ENCODE results near the gene SCGB2B2.
"Not testable (repeated sequence)": the region's sequence is repeated elsewhere in the genome, so short reads cannot be mapped to it uniquely, and the experiment has no call there.

Gene SCGB2B2

DNA sequence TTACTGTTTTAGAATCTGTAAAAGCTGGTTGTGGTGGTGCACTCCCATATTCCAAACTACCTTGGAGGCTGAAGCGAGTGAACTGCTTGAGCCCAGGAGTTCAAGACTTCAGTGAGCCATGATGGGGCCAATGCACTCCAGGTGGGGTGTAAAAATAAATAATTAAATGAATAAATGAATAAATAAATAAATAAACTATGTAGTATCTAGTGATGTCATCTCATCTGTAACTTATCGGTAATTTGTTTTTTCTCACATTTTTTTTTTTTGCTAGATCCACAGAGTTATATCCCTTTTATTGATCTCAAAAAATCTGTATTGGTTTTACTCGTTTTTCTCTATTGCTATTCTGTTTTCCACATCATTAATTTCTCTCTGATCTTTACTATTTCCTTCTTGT lies 5.0 kb downstream of the SCGB2B2 start:
- no peak for DNase-seq (ENCODE audit: low read depth)
- TF ChIP-seq, protein P1, sequence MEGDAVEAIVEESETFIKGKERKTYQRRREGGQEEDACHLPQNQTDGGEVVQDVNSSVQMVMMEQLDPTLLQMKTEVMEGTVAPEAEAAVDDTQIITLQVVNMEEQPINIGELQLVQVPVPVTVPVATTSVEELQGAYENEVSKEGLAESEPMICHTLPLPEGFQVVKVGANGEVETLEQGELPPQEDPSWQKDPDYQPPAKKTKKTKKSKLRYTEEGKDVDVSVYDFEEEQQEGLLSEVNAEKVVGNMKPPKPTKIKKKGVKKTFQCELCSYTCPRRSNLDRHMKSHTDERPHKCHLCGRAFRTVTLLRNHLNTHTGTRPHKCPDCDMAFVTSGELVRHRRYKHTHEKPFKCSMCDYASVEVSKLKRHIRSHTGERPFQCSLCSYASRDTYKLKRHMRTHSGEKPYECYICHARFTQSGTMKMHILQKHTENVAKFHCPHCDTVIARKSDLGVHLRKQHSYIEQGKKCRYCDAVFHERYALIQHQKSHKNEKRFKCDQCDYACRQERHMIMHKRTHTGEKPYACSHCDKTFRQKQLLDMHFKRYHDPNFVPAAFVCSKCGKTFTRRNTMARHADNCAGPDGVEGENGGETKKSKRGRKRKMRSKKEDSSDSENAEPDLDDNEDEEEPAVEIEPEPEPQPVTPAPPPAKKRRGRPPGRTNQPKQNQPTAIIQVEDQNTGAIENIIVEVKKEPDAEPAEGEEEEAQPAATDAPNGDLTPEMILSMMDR (conservative IDR thresholded peaks at IDR 0.05; ENCODE audit: low read depth, low read length), result no peak
- H3K4me3 ChIP-seq (ENCODE audit: low read depth, low read length), result no peak overlapping the region

DNA sequence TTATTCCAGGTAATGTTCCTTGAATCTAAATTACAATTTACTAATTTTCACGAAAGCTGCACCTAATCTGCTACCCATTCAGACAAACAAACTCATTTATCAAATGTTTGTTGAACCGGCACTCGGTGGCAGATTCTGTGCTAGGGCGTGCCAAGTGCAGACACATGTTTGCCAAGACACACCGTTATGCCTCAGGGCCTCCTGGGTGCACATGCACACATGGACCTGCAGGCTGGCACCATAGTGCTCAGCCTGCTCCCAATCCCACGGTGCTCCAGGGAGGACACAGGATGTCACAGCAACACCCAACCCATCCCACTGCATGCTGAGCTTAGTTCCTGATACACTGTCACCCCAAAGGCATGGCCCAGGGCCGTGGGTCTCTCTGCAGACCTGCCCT lies 7.7 kb downstream of the SCGB2B2 start:
- DNase-seq (ENCODE audit: low read depth), result no peak
- H3K4me3 ChIP-seq (ENCODE audit: low read depth, low read length), result no peak overlapping the region
- TF ChIP-seq, protein P1 (conservative IDR thresholded peaks at IDR 0.05; ENCODE audit: low read depth, low read length), result no peak

DNA sequence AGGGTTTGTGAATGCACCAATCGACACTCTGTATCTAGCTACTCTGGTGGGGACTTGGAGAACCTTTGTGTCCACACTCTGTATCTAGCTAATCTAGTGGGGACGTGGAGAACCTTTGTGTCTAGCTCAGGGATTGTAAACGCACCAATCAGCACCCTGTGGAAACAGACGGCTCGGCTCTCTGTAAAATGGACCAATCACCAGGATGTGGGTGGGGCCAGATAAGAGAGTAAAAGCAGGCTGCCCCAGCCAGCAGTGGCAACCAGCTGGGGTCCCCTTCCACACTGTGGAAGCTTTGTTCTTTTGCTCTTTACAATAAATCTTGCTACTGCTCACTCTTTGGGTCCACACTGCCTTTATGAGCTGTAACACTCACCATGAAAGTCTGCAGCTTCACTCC lies 8.3 kb downstream of the SCGB2B2 start:
- H3K4me3 ChIP-seq (ENCODE audit: low read depth, low read length); DNase-seq (ENCODE audit: low read depth): not testable (repeated sequence)

DNA sequence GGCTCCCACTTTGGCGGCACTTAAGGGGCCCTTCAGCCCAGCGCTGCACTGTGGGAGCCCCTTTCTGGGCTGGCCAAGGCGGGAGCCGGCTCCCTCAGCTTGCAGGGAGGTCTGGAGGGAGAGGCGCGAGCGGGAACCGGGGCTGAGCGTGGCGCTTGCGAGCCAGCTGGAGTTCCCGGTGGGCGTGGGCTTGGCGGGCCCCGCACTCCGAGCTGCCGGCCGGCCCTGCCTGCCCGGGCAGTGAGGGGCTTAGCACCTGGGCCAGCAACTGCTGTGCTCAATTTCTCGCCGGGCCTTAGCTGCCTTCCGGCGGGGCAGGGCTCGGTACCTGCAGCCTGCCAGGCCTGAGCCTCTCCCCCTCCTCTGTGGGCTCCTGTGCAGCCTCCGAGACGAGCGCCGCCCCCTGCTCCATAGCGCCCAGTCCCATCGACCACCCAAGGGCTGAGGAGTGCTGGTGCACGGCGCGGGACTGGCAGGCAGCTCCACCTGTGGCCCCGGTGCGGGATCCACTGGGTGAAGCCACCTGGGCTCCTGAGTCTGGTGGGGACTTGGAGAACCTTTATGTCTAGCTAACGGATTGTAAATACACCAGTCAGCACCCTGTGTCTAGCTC lies 8.8 kb downstream of the SCGB2B2 start:
- not testable (repeated sequence) for DNase-seq (ENCODE audit: low read depth); H3K4me3 ChIP-seq (ENCODE audit: low read depth, low read length)

DNA sequence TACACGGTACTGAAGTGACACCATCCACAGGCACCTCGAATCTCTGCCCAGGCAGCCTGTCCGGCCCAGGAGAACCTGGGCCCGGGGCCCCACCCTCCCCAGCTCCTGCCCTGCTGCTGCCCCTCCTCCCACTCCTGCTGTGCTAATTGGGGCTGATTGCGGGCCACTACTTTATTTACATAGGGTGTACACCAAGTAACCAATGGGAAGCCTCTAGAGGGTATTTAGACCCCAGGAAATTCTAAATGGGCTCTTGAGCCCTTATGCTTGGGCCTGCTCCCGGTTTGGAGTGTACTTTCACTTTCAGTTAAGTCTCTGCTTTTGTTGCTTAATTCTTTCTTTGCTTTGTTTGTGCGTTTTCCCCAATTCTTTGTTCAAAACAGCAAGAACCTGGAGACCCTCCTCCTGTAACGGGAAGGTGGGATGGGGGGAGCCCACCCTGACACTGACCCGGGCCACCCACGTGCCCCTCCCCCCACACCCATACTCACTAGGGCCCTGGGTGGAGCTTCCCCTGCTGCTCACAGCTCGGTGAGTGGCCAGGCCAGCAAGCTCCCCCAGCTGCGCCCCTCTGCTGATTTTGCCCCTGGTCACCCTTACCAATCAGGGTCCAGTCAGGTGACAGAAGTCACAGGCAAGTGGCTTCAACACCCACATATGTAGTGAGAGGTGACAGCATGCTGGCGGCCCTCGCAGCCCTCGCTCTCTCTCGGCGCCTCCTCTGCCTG lies 9.4 kb downstream of the SCGB2B2 start:
- DNase-seq (ENCODE audit: low read depth), result peak; percentile 47
- peak overlapping the region; percentile 39 for H3K4me3 ChIP-seq (ENCODE audit: low read depth, low read length)
- TF ChIP-seq, protein P1 (conservative IDR thresholded peaks at IDR 0.05; ENCODE audit: low read depth, low read length), result no peak

DNA sequence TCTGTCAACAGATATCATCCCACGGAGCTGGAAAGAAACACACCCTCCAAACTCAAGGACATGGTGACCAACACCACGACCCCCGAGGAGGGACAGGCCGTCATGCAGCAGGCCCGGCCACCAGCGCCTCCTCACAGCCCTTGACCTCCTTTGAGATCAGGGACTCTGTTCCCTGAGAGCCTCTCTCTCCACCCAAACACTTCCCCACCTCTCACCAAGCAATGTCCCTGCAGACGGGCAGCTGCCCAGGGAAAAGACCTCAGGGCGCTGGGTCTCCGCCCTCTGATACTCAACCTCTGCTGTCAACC lies 10.0 kb downstream of the SCGB2B2 start:
- H3K4me3 ChIP-seq (ENCODE audit: low read depth, low read length), result no peak overlapping the region
- DNase-seq (ENCODE audit: low read depth), result no peak
- TF ChIP-seq, protein P1 (conservative IDR thresholded peaks at IDR 0.05; ENCODE audit: low read depth, low read length), result no peak

DNA sequence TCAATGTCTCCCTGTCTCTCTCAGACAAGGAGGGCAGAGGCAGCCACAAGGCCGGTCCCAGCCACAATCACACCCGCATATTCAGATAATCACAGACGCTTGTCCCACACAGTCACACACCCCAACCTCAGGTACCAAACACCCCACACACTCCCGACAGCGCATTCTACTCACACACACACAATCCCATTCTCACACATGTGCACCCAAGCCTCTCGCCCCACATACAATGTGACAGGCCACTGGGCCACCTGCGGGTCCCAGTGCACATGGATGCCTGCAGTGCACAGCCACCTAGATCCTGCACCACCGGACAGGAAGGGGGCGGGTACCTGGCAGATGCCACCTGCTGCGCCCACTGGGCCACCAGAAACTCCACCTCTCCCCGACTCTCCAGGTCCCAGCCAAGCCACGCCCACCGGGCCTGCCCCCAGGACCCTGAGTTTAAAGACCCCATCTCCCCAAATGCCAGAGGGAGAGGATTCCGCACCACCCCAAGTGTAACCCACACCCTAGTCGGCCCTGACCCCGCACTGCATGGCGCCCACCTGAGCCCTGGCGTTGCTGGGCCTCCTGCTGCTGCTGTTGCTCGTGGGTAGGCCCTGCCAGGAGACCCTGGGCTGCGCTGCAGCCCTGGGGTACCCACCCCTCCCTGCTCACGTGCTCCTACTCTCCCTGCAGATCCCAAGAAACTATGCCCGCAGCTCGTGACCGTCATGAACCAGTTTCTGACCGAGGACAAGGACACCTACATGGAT lies 10.6 kb downstream of the SCGB2B2 start:
- DNase-seq (ENCODE audit: low read depth), result no peak
- no peak overlapping the region for H3K4me3 ChIP-seq (ENCODE audit: low read depth, low read length)
- TF ChIP-seq, protein P1 (conservative IDR thresholded peaks at IDR 0.05; ENCODE audit: low read depth, low read length), result no peak

DNA sequence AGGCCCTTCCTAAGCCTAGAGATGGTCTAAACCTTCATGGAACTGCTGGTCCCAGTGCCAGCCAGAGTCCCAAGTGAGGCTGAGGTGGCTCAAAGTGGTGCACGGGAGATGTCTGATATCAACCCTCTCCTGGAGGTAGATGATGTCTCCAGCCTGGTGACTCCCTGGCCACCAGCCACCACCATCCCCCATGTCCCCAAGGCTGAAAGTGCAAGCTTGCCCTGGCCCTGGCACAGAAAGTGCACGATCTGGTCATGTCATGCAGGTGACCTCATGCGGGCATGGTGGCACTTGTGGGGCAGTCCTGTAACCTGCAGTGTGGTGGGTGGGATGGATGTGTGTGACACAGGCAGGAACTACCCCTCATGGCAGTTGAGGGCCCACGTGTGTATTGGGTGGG lies 11.7 kb downstream of the SCGB2B2 start:
- not testable (repeated sequence) for DNase-seq (ENCODE audit: low read depth); H3K4me3 ChIP-seq (ENCODE audit: low read depth, low read length)
